ENCODE results near the gene SZT2. TPM values are rescaled to one million over a fixed set of nuclear protein-coding genes. Genes with fewer than 3 reads are reported as not detected.

SZT2 gene
- total and polyA plus RNA-seq, 2 of the 4 experiments (the other 2 are of a cell fraction), result 9.5 to 14.3 TPM

DNA sequence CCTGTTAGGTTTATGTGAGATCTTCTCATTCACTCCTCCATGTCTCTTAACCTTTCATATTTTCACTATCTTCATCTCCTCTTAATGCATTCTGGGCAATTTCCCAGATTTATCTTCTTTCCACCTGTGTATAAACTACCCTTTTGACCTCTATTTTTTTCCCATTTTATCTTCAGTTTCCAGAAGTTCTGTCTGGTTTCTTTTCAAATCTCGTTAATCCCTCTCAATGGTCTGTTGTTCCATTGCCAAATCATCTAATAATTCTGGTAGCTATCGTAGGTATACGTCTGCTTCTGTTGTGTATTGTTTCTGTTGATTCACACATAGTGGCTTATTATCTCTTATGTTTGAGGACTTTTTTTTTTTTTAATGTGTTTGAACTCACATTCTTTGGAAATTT, 89.7 kb downstream of the SZT2 start:
- Histone ChIP-seq H2AFZ (replicated peaks; ENCODE audit: low read length, poor library complexity) (no peak overlapping the region), H2AK5ac (ENCODE audit: low read depth, low read length) (no peak overlapping the region), H4K5ac (ENCODE audit: low read depth, low read length) (no peak overlapping the region), H4K91ac (ENCODE audit: insufficient read depth, low read depth, low read length) (no peak overlapping the region), H3K4me2 (ENCODE audit: low read depth, low read length) (no peak overlapping the region), H3K4me1 (ENCODE audit: control insufficient read depth, insufficient read depth, low read length) (peaks cover 11% of the 10 kb centered on the region), H3K9me1 (ENCODE audit: insufficient read depth, low read length) (peaks cover 10% of the 10 kb centered on the region), H2BK5ac (ENCODE audit: low read depth, low read length, poor library complexity, severe bottlenecking) (no peak overlapping the region), H3K27me3 (ENCODE audit: control insufficient read depth, insufficient read depth, low read length) (no peaks in the 10 kb centered on the region), H3K79me1 (ENCODE audit: low read depth in 1 of 2, low read length in 2 of 2) (peaks cover 0 to 7% of the 10 kb centered on the region in 2 experiments; a peak in 2 of 4 replicates), H4K8ac (ENCODE audit: low read depth in 2 of 2, low read length in 2 of 2) (no peak overlapping the region), H4K20me1 (ENCODE audit: insufficient read depth, low read length) (no peaks in the 10 kb centered on the region), H3K18ac (ENCODE audit: low read depth, low read length) (no peak overlapping the region), H2AK9ac (replicated peaks; ENCODE audit: low read depth, low read length, poor library complexity) (no peak overlapping the region), H3K27ac (ENCODE audit: insufficient read depth, low read length) (no peak overlapping the region), H2BK15ac (ENCODE audit: low read depth, low read length) (no peak overlapping the region), H2BK120ac (ENCODE audit: low read depth, low read length) (peak overlapping the region; percentile 46; the same call in 1 of the 2 replicates), H3K9me3 (ENCODE audit: control insufficient read depth, insufficient read depth, low read length) (no peaks in the 10 kb centered on the region), H3K9ac (ENCODE audit: low read depth, low read length) (no peak overlapping the region), H3K36me3 (ENCODE audit: control insufficient read depth, insufficient read depth, low read length) (no peaks in the 10 kb centered on the region), H3K23ac (ENCODE audit: low read depth, low read length) (no peak overlapping the region), H3K56ac (ENCODE audit: extremely low read depth, insufficient read depth, low read length) (no peak overlapping the region), H3K4ac (ENCODE audit: low read depth, low read length) (no peak overlapping the region; the same call in 1 of the 2 replicates), H3K14ac (replicated peaks; ENCODE audit: low read depth, low read length) (0 out of 2 replicates have a peak overlapping the region, but pooled peaks have one; percentile 37), H2BK20ac (ENCODE audit: low read depth, low read length) (peak overlapping the region; percentile 67), H3K4me3 (ENCODE audit: insufficient read depth, low read depth, low read length) (no peak overlapping the region)
- ChIA-PET CTCF (no interaction called here), POLR2A (ENCODE audit: unreplicated experiment) (no interaction called here)
- no TSS peak for BruUV-seq (replicated peaks)
- no CpG with 5 or more reads among the region's 3 CpGs for WGBS, 2 experiments (ENCODE audit: extremely low coverage in 2 of 2, insufficient read length in 1 of 2)
- dilution Hi-C loops (cut with HindIII; ENCODE audit: low sequenced_read_pairs, unreplicated experiment) (no loop called here), intact Hi-C loops (cut with micrococcal nuclease) (no loop called here), in situ Hi-C loops (cut with MboI; ENCODE audit: low sequenced_read_pairs) (no loop called here)
- ATAC-seq (ENCODE audit: low read depth), result no peak
- no peak for DNase-seq
- no peak for TF ChIP-seq RAD21 (IDR thresholded peaks at IDR 0.05; ENCODE audit: low read length)
- TF ChIP-seq, protein P1, sequence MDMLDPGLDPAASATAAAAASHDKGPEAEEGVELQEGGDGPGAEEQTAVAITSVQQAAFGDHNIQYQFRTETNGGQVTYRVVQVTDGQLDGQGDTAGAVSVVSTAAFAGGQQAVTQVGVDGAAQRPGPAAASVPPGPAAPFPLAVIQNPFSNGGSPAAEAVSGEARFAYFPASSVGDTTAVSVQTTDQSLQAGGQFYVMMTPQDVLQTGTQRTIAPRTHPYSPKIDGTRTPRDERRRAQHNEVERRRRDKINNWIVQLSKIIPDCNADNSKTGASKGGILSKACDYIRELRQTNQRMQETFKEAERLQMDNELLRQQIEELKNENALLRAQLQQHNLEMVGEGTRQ (IDR thresholded peaks at IDR 0.05; ENCODE audit: low read depth, low read length), result no peak
- no peak for TF ChIP-seq BHLHE40 (IDR thresholded peaks at IDR 0.05; ENCODE audit: low read depth, low read length)
- TF ChIP-seq POLR2A (IDR thresholded peaks at IDR 0.05; ENCODE audit: low read depth, low read length), result no peak
- TF ChIP-seq CEBPB (IDR thresholded peaks at IDR 0.05; ENCODE audit: low read depth, low read length), result no peak
- TF ChIP-seq MAZ (IDR thresholded peaks at IDR 0.05; ENCODE audit: borderline replicate concordance, low read depth, low read length), result no peak
- TF ChIP-seq MXI1 (IDR thresholded peaks at IDR 0.05; ENCODE audit: borderline replicate concordance, low read depth, low read length), result no peak
- TF ChIP-seq ELK1 (IDR thresholded peaks at IDR 0.05; ENCODE audit: borderline replicate concordance, low read depth, low read length), result no peak
- TF ChIP-seq RFX5 (IDR thresholded peaks at IDR 0.05; ENCODE audit: low read depth, low read length), result no peak
- TF ChIP-seq, protein P2, sequence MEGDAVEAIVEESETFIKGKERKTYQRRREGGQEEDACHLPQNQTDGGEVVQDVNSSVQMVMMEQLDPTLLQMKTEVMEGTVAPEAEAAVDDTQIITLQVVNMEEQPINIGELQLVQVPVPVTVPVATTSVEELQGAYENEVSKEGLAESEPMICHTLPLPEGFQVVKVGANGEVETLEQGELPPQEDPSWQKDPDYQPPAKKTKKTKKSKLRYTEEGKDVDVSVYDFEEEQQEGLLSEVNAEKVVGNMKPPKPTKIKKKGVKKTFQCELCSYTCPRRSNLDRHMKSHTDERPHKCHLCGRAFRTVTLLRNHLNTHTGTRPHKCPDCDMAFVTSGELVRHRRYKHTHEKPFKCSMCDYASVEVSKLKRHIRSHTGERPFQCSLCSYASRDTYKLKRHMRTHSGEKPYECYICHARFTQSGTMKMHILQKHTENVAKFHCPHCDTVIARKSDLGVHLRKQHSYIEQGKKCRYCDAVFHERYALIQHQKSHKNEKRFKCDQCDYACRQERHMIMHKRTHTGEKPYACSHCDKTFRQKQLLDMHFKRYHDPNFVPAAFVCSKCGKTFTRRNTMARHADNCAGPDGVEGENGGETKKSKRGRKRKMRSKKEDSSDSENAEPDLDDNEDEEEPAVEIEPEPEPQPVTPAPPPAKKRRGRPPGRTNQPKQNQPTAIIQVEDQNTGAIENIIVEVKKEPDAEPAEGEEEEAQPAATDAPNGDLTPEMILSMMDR (conservative IDR thresholded peaks at IDR 0.05; ENCODE audit: low read depth, low read length), result no peak
- no peak for TF ChIP-seq RCOR1 (IDR thresholded peaks at IDR 0.05; ENCODE audit: insufficient replicate concordance, low read length)
- TF ChIP-seq NFE2L2 (IDR thresholded peaks at IDR 0.05; ENCODE audit: low read depth, low read length), result no peak
- TF ChIP-seq FOS (IDR thresholded peaks at IDR 0.05; ENCODE audit: low read depth, low read length), result no peak
- TF ChIP-seq SMC3 (IDR thresholded peaks at IDR 0.05; ENCODE audit: low read depth, low read length), result no peak
- TF ChIP-seq MAFK (IDR thresholded peaks at IDR 0.05; ENCODE audit: low read depth, low read length), result no peak
